Measurements from ENCODE around the gene ATP6V0D1.
"Not testable (repeated sequence)": the region's sequence is repeated elsewhere in the genome, so short reads cannot be mapped to it uniquely, and the experiment has no call there.

Gene ATP6V0D1

GRCh38 chr16:67517661-67518423 lies 36.9 kb upstream of the ATP6V0D1 start:
- Histone ChIP-seq H3K9me3 (ENCODE audit: control insufficient read depth, low read depth, low read length) (no peaks in the 10 kb centered on the region), H3K9ac (ENCODE audit: low read length) (no peak overlapping the region), H3K27ac (ENCODE audit: low read length) (no peak overlapping the region), H3K36me3 (ENCODE audit: control insufficient read depth, low read depth, low read length) (no peaks in the 10 kb centered on the region), H3K27me3 (ENCODE audit: control insufficient read depth, insufficient read depth, low read length) (peaks cover 28% of the 10 kb centered on the region), H3K4me3 (ENCODE audit: low read length) (no peak overlapping the region), H3K4me1 (ENCODE audit: control insufficient read depth, low read depth, low read length) (no peaks in the 10 kb centered on the region)

- H3K4me3 ChIP-seq (ENCODE audit: low read length), result no peak overlapping the region
- no peaks in the 10 kb centered on the region for H3K9me3 ChIP-seq (ENCODE audit: control insufficient read depth, low read depth, low read length)
- no peaks in the 10 kb centered on the region for H3K36me3 ChIP-seq (ENCODE audit: control insufficient read depth, low read depth, low read length)
- H3K4me1 ChIP-seq (ENCODE audit: control insufficient read depth, low read depth, low read length), result no peaks in the 10 kb centered on the region
- no peak overlapping the region for H3K9ac ChIP-seq (ENCODE audit: low read length)
- no peak overlapping the region for H3K27ac ChIP-seq (ENCODE audit: low read length)
- H3K27me3 ChIP-seq (ENCODE audit: control insufficient read depth, insufficient read depth, low read length), result peaks cover 22% of the 10 kb centered on the region
These were observed 36.1 kb upstream of the ATP6V0D1 start for GRCh38 chr16:67517155-67517445.

GRCh38 chr16:67516296-67517154 lies 35.6 kb upstream of the ATP6V0D1 start:
- Histone ChIP-seq H3K4me1 (ENCODE audit: control insufficient read depth, low read depth, low read length) (no peaks in the 10 kb centered on the region), H3K4me3 (ENCODE audit: low read length) (no peak overlapping the region), H3K27me3 (ENCODE audit: control insufficient read depth, insufficient read depth, low read length) (peaks cover 18% of the 10 kb centered on the region), H3K9ac (ENCODE audit: low read length) (no peak overlapping the region), H3K27ac (ENCODE audit: low read length) (no peak overlapping the region), H3K36me3 (ENCODE audit: control insufficient read depth, low read depth, low read length) (no peaks in the 10 kb centered on the region), H3K9me3 (ENCODE audit: control insufficient read depth, low read depth, low read length) (no peaks in the 10 kb centered on the region)

- Histone ChIP-seq H3K4me1 (ENCODE audit: control insufficient read depth, low read depth, low read length) (no peaks in the 10 kb centered on the region), H3K9ac (ENCODE audit: low read length) (no peak overlapping the region), H3K36me3 (ENCODE audit: control insufficient read depth, low read depth, low read length) (no peaks in the 10 kb centered on the region), H3K9me3 (ENCODE audit: control insufficient read depth, low read depth, low read length) (no peaks in the 10 kb centered on the region), H3K27ac (ENCODE audit: low read length) (no peak overlapping the region), H3K4me3 (ENCODE audit: low read length) (no peak overlapping the region), H3K27me3 (ENCODE audit: control insufficient read depth, insufficient read depth, low read length) (peaks cover 10% of the 10 kb centered on the region)
These were observed 33.4 kb upstream of the ATP6V0D1 start for GRCh38 chr16:67514382-67514828.

DNA sequence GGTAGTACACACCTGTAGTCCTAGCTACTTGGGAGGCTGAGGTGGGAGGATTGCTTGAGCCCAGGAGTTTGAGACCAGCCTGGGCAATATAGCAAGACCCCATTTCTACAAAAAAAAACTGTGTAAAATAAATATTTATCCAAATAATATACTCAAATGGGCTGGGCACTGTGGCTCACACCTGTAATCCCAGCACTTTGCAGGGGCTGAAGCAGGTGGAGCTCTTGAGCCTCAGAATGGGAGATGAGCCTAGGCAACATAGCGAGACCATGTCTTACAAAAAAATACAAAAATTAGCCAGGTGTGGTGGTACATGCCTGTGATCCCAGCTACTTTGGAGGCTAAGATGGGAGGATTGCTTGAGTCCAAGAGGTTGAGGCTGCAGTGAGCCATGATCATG lies 32.9 kb upstream of the ATP6V0D1 start:
- not testable (repeated sequence) for H3K4me1 ChIP-seq (ENCODE audit: control insufficient read depth, low read depth, low read length); H3K4me3 ChIP-seq (ENCODE audit: low read length); H3K9me3 ChIP-seq (ENCODE audit: control insufficient read depth, low read depth, low read length); H3K27ac ChIP-seq (ENCODE audit: low read length); H3K9ac ChIP-seq (ENCODE audit: low read length); H3K27me3 ChIP-seq (ENCODE audit: control insufficient read depth, insufficient read depth, low read length); H3K36me3 ChIP-seq (ENCODE audit: control insufficient read depth, low read depth, low read length)

- no peaks in the 10 kb centered on the region for H3K9me3 ChIP-seq (ENCODE audit: control insufficient read depth, low read depth, low read length)
- no peaks in the 10 kb centered on the region for H3K27me3 ChIP-seq (ENCODE audit: control insufficient read depth, insufficient read depth, low read length)
- no peak overlapping the region for H3K27ac ChIP-seq (ENCODE audit: low read length)
- H3K4me1 ChIP-seq (ENCODE audit: control insufficient read depth, low read depth, low read length), result no peaks in the 10 kb centered on the region
- H3K9ac ChIP-seq (ENCODE audit: low read length), result no peak overlapping the region
- no peaks in the 10 kb centered on the region for H3K36me3 ChIP-seq (ENCODE audit: control insufficient read depth, low read depth, low read length)
- no peak overlapping the region for H3K4me3 ChIP-seq (ENCODE audit: low read length)
These were observed 28.1 kb upstream of the ATP6V0D1 start for GRCh38 chr16:67509016-67509415.

DNA sequence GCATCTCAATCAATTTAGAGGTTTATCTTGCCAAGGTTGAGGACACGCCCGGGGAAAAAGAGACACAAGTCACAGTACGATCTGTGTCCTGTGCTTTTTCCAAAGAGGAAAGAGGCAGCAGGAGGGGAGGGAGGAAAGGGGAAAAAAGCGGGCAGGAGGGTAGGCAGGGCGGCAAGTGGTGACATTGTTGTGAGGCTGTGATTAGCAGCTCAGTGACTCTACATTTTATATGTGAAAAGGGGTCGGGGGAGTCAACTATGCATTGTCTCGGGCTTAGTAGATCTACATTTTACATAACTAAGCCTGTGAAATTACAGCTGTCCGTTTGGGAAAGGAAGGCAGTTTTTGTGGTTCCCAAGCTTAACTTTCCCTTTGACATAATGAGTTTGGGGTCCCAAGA lies 25.5 kb upstream of the ATP6V0D1 start:
- H3K36me3 ChIP-seq (ENCODE audit: control insufficient read depth, low read depth, low read length), result no peaks in the 10 kb centered on the region

DNA sequence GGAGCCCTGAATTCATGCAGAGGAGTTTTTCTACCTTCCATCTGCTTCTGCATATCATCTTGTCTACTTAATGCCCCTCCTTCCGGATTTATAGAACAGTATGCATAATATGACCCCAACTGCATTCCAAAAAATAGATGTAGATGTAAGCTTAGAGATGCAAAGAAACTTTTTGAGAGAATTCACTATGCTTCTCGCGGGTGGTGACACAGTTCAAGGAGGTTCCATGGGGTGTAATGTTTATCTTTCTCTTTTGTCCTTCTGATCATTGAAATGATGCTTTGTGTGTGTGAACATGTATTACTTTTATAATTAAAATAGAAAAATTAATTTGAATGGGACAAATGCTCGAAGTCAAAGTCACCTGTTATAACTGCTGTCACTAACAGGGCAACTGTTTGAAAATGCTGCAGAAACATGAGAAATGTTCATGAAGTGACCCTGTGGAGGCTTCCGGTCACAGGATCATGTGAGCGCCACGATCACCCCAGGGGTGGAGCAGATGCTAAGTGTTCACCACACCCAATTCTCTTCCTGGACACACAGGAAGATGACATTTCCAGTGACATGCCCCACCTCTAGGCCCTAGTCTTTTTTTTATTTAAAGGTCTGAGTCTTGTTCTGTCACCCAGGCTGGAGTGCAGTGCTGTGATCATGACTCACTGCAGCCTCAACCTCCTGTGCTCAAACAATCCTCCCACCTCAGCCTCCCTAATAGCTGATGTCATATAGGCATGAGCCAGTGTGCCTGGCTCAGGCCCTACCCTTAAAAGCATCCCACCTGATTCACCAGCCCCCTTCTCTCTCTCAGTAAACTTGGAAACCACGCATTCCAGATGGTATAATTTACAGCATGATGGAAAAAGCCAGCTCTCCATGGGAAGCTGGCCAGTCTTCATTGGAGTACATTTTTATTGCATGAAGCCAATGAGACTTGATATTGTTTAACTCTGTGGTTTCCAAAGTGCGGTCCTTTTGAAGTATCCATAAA lies 23.4 kb upstream of the ATP6V0D1 start:
- no peaks in the 10 kb centered on the region for H3K4me1 ChIP-seq (ENCODE audit: control insufficient read depth, low read depth, low read length)
- H3K27ac ChIP-seq (ENCODE audit: low read length), result no peak overlapping the region
- peaks cover 6% of the 10 kb centered on the region for H3K27me3 ChIP-seq (ENCODE audit: control insufficient read depth, insufficient read depth, low read length)
- H3K9me3 ChIP-seq (ENCODE audit: control insufficient read depth, low read depth, low read length), result no peaks in the 10 kb centered on the region
- no peak overlapping the region for H3K9ac ChIP-seq (ENCODE audit: low read length)
- no peaks in the 10 kb centered on the region for H3K36me3 ChIP-seq (ENCODE audit: control insufficient read depth, low read depth, low read length)
- no peak overlapping the region for H3K4me3 ChIP-seq (ENCODE audit: low read length)

More for the DNA sequence above, 25.5 kb upstream of the ATP6V0D1 start:
- Histone ChIP-seq H3K9me3 (ENCODE audit: control insufficient read depth, low read depth, low read length) (no peaks in the 10 kb centered on the region), H3K4me3 (ENCODE audit: low read length) (no peak overlapping the region), H3K27ac (ENCODE audit: low read length) (no peak overlapping the region), H3K9ac (ENCODE audit: low read length) (no peak overlapping the region), H3K27me3 (ENCODE audit: control insufficient read depth, insufficient read depth, low read length) (no peaks in the 10 kb centered on the region), H3K4me1 (ENCODE audit: control insufficient read depth, low read depth, low read length) (no peaks in the 10 kb centered on the region)

GRCh38 chr16:67499106-67499505 lies 18.1 kb upstream of the ATP6V0D1 start:
- no peaks in the 10 kb centered on the region for H3K36me3 ChIP-seq (ENCODE audit: control insufficient read depth, low read depth, low read length)
- no peak overlapping the region for H3K9ac ChIP-seq (ENCODE audit: low read length)
- no peaks in the 10 kb centered on the region for H3K4me1 ChIP-seq (ENCODE audit: control insufficient read depth, low read depth, low read length)
- no peak overlapping the region for H3K4me3 ChIP-seq (ENCODE audit: low read length)
- H3K27me3 ChIP-seq (ENCODE audit: control insufficient read depth, insufficient read depth, low read length), result peaks cover 15% of the 10 kb centered on the region
- no peaks in the 10 kb centered on the region for H3K9me3 ChIP-seq (ENCODE audit: control insufficient read depth, low read depth, low read length)
- H3K27ac ChIP-seq (ENCODE audit: low read length), result no peak overlapping the region

DNA sequence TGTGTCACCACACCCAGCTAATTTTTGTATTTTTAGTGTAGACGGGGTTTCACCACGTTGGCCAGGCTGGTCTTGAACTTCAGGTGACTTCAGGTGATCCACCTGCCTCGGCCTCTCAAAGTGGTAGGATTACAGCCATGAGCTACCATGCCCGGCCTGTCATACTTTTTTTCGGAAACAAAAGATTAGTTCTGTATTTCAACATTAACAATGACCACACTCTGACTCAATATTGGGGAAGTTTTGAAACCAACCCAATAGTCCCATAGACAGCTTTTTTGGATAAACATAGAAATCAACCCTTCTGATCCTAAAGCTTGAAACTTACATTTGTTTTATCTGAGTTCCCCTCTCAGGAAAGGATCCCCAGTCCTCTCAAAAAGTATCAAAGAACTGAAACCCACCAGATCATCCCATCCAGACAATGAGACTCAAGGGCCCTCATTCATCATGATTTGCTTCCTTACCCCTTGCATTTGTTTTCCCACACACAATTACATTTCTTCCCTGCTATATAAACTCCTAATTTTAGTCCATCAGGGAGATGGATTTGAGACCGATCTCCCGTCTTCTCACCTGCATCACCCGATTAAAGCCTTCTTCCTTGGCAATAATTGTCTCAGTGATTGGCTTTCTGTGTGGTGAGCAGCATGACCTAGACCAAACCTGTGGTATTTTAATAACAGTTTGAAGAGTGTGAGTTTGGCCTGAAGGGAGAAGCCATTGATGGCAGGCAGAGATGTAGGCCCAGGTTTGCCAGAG lies 9.6 kb upstream of the ATP6V0D1 start:
- Histone ChIP-seq H3K9me3 (ENCODE audit: control insufficient read depth, low read depth, low read length) (no peaks in the 10 kb centered on the region), H3K4me3 (ENCODE audit: low read length) (no peak overlapping the region), H3K4me1 (ENCODE audit: control insufficient read depth, low read depth, low read length) (peaks cover 5% of the 10 kb centered on the region), H3K36me3 (ENCODE audit: control insufficient read depth, low read depth, low read length) (no peaks in the 10 kb centered on the region), H3K27ac (ENCODE audit: low read length) (no peak overlapping the region), H3K9ac (ENCODE audit: low read length) (no peak overlapping the region), H3K27me3 (ENCODE audit: control insufficient read depth, insufficient read depth, low read length) (peaks cover 89% of the 10 kb centered on the region)
